ENCODE results near the gene CMSS1.

GRCh38 chr3:99882436-99883137 is 64.9 kb downstream of the CMSS1 start:
- no peak for TF ChIP-seq RAD21 (IDR thresholded peaks at IDR 0.05; ENCODE audit: low read length)
- no peak for TF ChIP-seq EZH2phosphoT487 (IDR thresholded peaks at IDR 0.05; ENCODE audit: borderline replicate concordance, low read depth)
- no peak for TF ChIP-seq RCOR1 (IDR thresholded peaks at IDR 0.05; ENCODE audit: low read length)
- TF ChIP-seq CTCF (IDR thresholded peaks at IDR 0.05): no peak
- no peak for TF ChIP-seq TAF1 (IDR thresholded peaks at IDR 0.05; ENCODE audit: borderline replicate concordance, low read depth, low read length)
- TF ChIP-seq MAX (IDR thresholded peaks at IDR 0.05; ENCODE audit: low read depth): no peak
- TF ChIP-seq EP300 (IDR thresholded peaks at IDR 0.05; ENCODE audit: borderline replicate concordance in 1 of 2, low read depth in 1 of 2, low read length in 1 of 2): no peak; a peak in 1 of 4 replicates
- no peak for TF ChIP-seq MXI1 (IDR thresholded peaks at IDR 0.05; ENCODE audit: low read depth, low read length)
- no peak for TF ChIP-seq FOXM1 (IDR thresholded peaks at IDR 0.05; ENCODE audit: low read depth)
- TF ChIP-seq POLR2AphosphoS5 (IDR thresholded peaks at IDR 0.05; ENCODE audit: low read depth, low read length): no peak
- TF ChIP-seq REST (IDR thresholded peaks at IDR 0.05; ENCODE audit: low read depth, low read length): no peak
- TF ChIP-seq FOSL2 (IDR thresholded peaks at IDR 0.05; ENCODE audit: borderline replicate concordance, low read depth): no peak

Measured in SK-N-SH (cell line).